Caco-2 (cell line): ENCODE results near the gene SCFD2. TPM values are rescaled to one million over a fixed set of nuclear protein-coding genes. Genes with fewer than 3 reads are reported as not detected.

Source experiments
- BruUV-seq: library from RNA; stranded (reverse); fragments of 400-500 nt; replicated peaks from 2 replicates; lab custom pipeline; 2021; lab: Mats Ljungman, UMichigan
- CTCF ChIA-PET: fragments of 300-600 bp; sonication (Branson Sonifier 250); formaldehyde crosslinking; loops from one replicate; lab custom pipeline; 2022; ENCODE audit warnings: antibody characterized with exemption; lab: Charles Lee
- POLR2A ChIA-PET: fragments of 300-600 bp; sonication (Branson Sonifier 250); formaldehyde crosslinking; loops from one replicate; lab custom pipeline; 2022; ENCODE audit warnings: antibody characterized with exemption; lab: Charles Lee
- DNase-seq, 2 experiments: peaks; one replicate each; pipeline versions ENCODE4 v3.0.0 to v3.0.0-alpha.2; 2020 to 2022
- H3K27me3 ChIP-seq: replicated peaks from 2 replicates; pipeline ENCODE4 v1.6.0; 2011; ENCODE audit warnings: low read length; ENCODE audit not compliant: control insufficient read depth, insufficient read depth
- H3K36me3 ChIP-seq: 2 replicates; pipeline ENCODE4 v1.5.1; 2011; ENCODE audit warnings: low read length; ENCODE audit not compliant: control insufficient read depth, insufficient read depth
- H3K4me1 ChIP-seq: fragments of 250-450 bp; sonication (Bioruptor Pico); 2 replicates; pipeline ENCODE4 v1.5.1; 2020; ENCODE audit warnings: mild to moderate bottlenecking
- H3K4me3 ChIP-seq: 2 replicates; pipeline ENCODE4 v1.5.1; 2011; ENCODE audit warnings: low read depth, mild to moderate bottlenecking, control low read depth, low read length
- H3K9me3 ChIP-seq: fragments of 250-450 bp; sonication (Bioruptor Pico); 2 replicates; pipeline ENCODE4 v1.5.1; 2020; ENCODE audit warnings: mild to moderate bottlenecking, moderate library complexity
- H3K27ac Mint-ChIP-seq: one replicate; pipeline ENCODE4 v1.8.0; 2022; ENCODE audit warnings: mixed read lengths; ENCODE audit not compliant: unreplicated experiment
- H3K27me3 Mint-ChIP-seq: one replicate; pipeline ENCODE4 v1.8.0; 2022; ENCODE audit warnings: mixed read lengths; ENCODE audit not compliant: insufficient read depth, unreplicated experiment
- H3K36me3 Mint-ChIP-seq: one replicate; pipeline ENCODE4 v1.8.0; 2022; ENCODE audit warnings: mild to moderate bottlenecking, mixed read lengths; ENCODE audit not compliant: insufficient read depth, unreplicated experiment
- H3K4me1 Mint-ChIP-seq: one replicate; pipeline ENCODE4 v1.8.0; 2022; ENCODE audit warnings: low read depth, mixed read lengths; ENCODE audit not compliant: unreplicated experiment
- H3K4me3 Mint-ChIP-seq: one replicate; pipeline ENCODE4 v1.8.0; 2022; ENCODE audit warnings: mild to moderate bottlenecking, moderate library complexity, mixed read lengths; ENCODE audit not compliant: unreplicated experiment
- H3K9me3 Mint-ChIP-seq: one replicate; pipeline ENCODE4 v1.8.0; 2022; ENCODE audit warnings: mixed read lengths; ENCODE audit not compliant: unreplicated experiment
- intact Hi-C: fragments of 100-400 bp; cut with micrococcal nuclease; formaldehyde crosslinking; loops from one replicate; pipeline ENCODE4 v1.10.0; 2022; ENCODE audit not compliant: unreplicated experiment
- total RNA-seq: library from RNA; stranded (reverse); gene quantifications from 2 replicates; pipeline ENCODE4 v1.2.3, GENCODE V29; 2022
- TF ChIP-seq, protein P1 (sequence below), 2 experiments: fragments of 200-600 bp in 1 of 2; IDR thresholded peaks; 1 replicate in 1 of 2; 2 replicates in 1 of 2; pipeline versions ENCODE4 v1.5.1 to v1.8.0; 2011 to 2022; ENCODE audit warnings: antibody characterized with exemption in 1 of 2, control low read depth in 1 of 2, inconsistent platforms in 1 of 2, low read depth in 1 of 2, low read length in 1 of 2, mild to moderate bottlenecking in 1 of 2, moderate library complexity in 1 of 2; ENCODE audit not compliant: insufficient read depth in 1 of 2, severe bottlenecking in 1 of 2, unreplicated experiment in 1 of 2

SCFD2 gene
- total RNA-seq, 1 experiment from 2014 or later: 12.2 TPM

DNA sequence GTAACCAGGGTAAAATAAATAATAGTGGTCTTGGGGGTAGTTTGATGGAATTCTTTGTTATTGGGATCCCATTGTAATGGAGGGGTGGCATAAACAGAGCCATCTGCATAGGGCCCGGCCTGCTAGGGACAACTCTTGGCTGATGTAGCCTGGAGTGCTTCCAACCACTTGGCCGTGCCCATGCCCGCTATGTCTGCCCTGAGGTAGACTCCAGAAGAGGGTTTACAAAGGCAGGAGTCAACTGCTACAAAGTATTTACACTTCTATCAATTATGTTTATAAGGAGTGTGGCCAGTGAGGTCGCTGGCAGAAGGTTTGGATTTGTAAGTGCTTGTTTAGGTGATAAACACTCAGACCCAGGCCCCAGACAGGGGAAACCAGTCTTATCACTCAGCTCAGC lies 495.6 kb downstream of the SCFD2 start:
- no peak for DNase-seq
- Histone ChIP-seq H3K4me1 (0 out of 2 replicates have a peak, but pooled peaks cover 5% of the 10 kb centered on the region), H3K27me3 (no peaks in the 10 kb centered on the region), H3K36me3 (peaks cover 1% of the 10 kb centered on the region; the same call in 1 of the 2 replicates), H3K4me3 (no peak overlapping the region), H3K9me3 (no peaks in the 10 kb centered on the region)
- Mint-ChIP-seq H3K4me1 (peaks cover 21% of the 10 kb centered on the region), H3K36me3 (peaks cover 32% of the 10 kb centered on the region), H3K9me3 (no peaks in the 10 kb centered on the region), H3K27ac (no peak overlapping the region), H3K27me3 (no peaks in the 10 kb centered on the region), H3K4me3 (no peak overlapping the region)
- POLR2A ChIA-PET: no interaction called here
- intact Hi-C loops: loop anchor here (10.0 kb wide), 1 partner anchor 325 kb away; no protein-coding TSS in a partner anchor
- no TSS peak for BruUV-seq
- CTCF ChIA-PET: no interaction called here
- TF ChIP-seq, protein P1, sequence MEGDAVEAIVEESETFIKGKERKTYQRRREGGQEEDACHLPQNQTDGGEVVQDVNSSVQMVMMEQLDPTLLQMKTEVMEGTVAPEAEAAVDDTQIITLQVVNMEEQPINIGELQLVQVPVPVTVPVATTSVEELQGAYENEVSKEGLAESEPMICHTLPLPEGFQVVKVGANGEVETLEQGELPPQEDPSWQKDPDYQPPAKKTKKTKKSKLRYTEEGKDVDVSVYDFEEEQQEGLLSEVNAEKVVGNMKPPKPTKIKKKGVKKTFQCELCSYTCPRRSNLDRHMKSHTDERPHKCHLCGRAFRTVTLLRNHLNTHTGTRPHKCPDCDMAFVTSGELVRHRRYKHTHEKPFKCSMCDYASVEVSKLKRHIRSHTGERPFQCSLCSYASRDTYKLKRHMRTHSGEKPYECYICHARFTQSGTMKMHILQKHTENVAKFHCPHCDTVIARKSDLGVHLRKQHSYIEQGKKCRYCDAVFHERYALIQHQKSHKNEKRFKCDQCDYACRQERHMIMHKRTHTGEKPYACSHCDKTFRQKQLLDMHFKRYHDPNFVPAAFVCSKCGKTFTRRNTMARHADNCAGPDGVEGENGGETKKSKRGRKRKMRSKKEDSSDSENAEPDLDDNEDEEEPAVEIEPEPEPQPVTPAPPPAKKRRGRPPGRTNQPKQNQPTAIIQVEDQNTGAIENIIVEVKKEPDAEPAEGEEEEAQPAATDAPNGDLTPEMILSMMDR (IDR thresholded peaks at IDR 0.05; ENCODE audit: insufficient read depth in 1 of 2, low read depth in 1 of 2, low read length in 1 of 2, severe bottlenecking in 1 of 2, unreplicated experiment in 1 of 2): no peak

DNA sequence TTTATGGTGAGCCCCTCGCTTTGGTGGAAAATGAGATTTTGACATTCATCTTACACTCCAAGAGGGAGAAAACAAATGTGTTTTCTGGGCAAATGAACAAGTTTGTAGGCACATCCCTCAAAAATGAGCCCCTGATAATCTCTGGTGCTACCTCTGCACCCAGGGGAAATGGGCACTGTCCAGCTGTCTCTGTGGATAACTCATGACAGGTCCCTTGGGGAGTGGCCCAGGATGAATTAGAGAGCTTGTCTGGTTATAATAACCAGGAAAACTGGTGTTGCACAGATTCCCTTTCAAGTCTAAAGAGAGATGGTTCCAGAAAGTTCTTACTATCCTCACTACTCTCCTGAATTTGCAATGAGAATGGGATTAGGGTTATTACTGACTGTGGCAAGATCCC lies 496.2 kb downstream of the SCFD2 start:
- CTCF ChIA-PET: no interaction called here
- H3K27me3 ChIP-seq: no peaks in the 10 kb centered on the region
- no peak overlapping the region for H3K4me3 Mint-ChIP-seq
- no peak overlapping the region for H3K4me3 ChIP-seq
- no peak overlapping the region for H3K27ac Mint-ChIP-seq
- 0 out of 2 replicates have a peak, but pooled peaks cover 5% of the 10 kb centered on the region for H3K4me1 ChIP-seq
- DNase-seq: no peak
- no peaks in the 10 kb centered on the region for H3K27me3 Mint-ChIP-seq
- H3K9me3 Mint-ChIP-seq: no peaks in the 10 kb centered on the region
- TF ChIP-seq, protein P1 (IDR thresholded peaks at IDR 0.05; ENCODE audit: insufficient read depth in 1 of 2, low read depth in 1 of 2, low read length in 1 of 2, severe bottlenecking in 1 of 2, unreplicated experiment in 1 of 2): no peak
- peaks cover 1% of the 10 kb centered on the region for H3K36me3 ChIP-seq
- no TSS peak for BruUV-seq
- intact Hi-C loops: loop anchor here (10.0 kb wide), 3 partner anchors 85 to 325 kb away; no protein-coding TSS in a partner anchor
- H3K9me3 ChIP-seq: no peaks in the 10 kb centered on the region
- POLR2A ChIA-PET: no interaction called here
- H3K4me1 Mint-ChIP-seq: peaks cover 21% of the 10 kb centered on the region
- H3K36me3 Mint-ChIP-seq: peaks cover 37% of the 10 kb centered on the region

DNA sequence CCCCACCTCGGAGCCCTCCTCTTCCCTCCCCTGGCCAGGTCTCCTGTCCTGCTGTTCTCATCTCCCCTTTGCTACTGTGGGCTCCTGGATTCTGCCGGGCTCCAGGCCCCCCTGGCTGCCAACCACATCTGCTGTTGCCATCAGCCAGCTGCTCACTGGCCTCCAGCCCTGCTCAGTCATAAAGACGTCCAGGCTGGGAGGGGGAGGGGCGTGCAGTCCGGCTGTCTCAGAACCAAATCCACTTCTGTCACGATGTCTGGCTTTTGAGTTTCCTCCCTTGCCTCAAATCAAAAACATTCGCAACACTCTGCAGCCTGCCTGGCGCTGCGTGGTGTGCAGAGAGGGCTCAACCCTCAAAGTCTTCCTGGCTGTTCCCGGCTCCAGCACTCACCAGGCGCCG lies 496.7 kb downstream of the SCFD2 start:
- BruUV-seq: no TSS peak
- DNase-seq: no peak
- CTCF ChIA-PET: no interaction called here
- Mint-ChIP-seq H3K27me3 (no peaks in the 10 kb centered on the region), H3K4me1 (peaks cover 21% of the 10 kb centered on the region), H3K27ac (no peak overlapping the region), H3K4me3 (no peak overlapping the region), H3K9me3 (no peaks in the 10 kb centered on the region), H3K36me3 (peaks cover 42% of the 10 kb centered on the region)
- Histone ChIP-seq H3K4me3 (no peak overlapping the region), H3K9me3 (no peaks in the 10 kb centered on the region), H3K4me1 (0 out of 2 replicates have a peak, but pooled peaks cover 5% of the 10 kb centered on the region), H3K36me3 (peaks cover 1% of the 10 kb centered on the region), H3K27me3 (no peaks in the 10 kb centered on the region)
- TF ChIP-seq, protein P1 (IDR thresholded peaks at IDR 0.05; ENCODE audit: insufficient read depth in 1 of 2, low read depth in 1 of 2, low read length in 1 of 2, severe bottlenecking in 1 of 2, unreplicated experiment in 1 of 2): no peak
- intact Hi-C loops: loop anchor here (10.0 kb wide), 2 partner anchors 84 to 86 kb away; no protein-coding TSS in a partner anchor
- POLR2A ChIA-PET: no interaction called here
